IMR-90 (cell line): ENCODE results near the gene B3GAT1. TPM values are rescaled to one million over a fixed set of nuclear protein-coding genes. Genes with fewer than 3 reads are reported as not detected.

Experiments
- ATAC-seq: fragments of 200-7000 bp; cut with Tn5 transposase; 2 replicates; pipeline ENCODE4 v1.9.1; 2020; ENCODE audit warnings: low read depth, mild to moderate bottlenecking, moderate library complexity
- BruUV-seq: library from RNA; stranded (reverse); fragments of 400-500 nt; replicated peaks from 2 replicates; lab custom pipeline; 2021; lab: Mats Ljungman, UMichigan
- CTCF ChIA-PET: fragments of 300-600 bp; formaldehyde crosslinking; extraction: SDS; loops from one replicate; lab custom pipeline; 2021; ENCODE audit warnings: antibody characterized with exemption; lab: Yijun Ruan, JAX
- POLR2A ChIA-PET: fragments of 300-600 bp; sonication (Branson Sonifier 250); formaldehyde crosslinking; loops from one replicate; lab custom pipeline; 2022; ENCODE audit warnings: antibody characterized with exemption; ENCODE audit not compliant: unreplicated experiment; lab: Charles Lee
- DNase-seq: peaks from one replicate; pipeline ENCODE4 v3.0.0; 2013
- H2AFZ ChIP-seq: replicated peaks from 2 replicates; pipeline ENCODE3; 2013; ENCODE audit warnings: low read length, mild to moderate bottlenecking; ENCODE audit not compliant: poor library complexity
- H2AK5ac ChIP-seq: 2 replicates; pipeline ENCODE4 v1.6.1; 2013; ENCODE audit warnings: low read depth, low read length, inconsistent platforms
- H2AK9ac ChIP-seq: replicated peaks from 2 replicates; pipeline ENCODE3; 2013; ENCODE audit warnings: mild to moderate bottlenecking, low read depth, low read length, moderate library complexity; ENCODE audit not compliant: poor library complexity
- H2BK120ac ChIP-seq: 2 replicates; pipeline ENCODE4 v1.6.1; 2013; ENCODE audit warnings: low read depth, low read length, inconsistent platforms
- H2BK15ac ChIP-seq: 3 replicates; pipeline ENCODE4 v1.6.1; 2013; ENCODE audit warnings: low read depth, low read length, inconsistent platforms
- H2BK20ac ChIP-seq: 2 replicates; pipeline ENCODE4 v1.6.1; 2013; ENCODE audit warnings: low read depth, mild to moderate bottlenecking, inconsistent platforms, low read length, moderate library complexity
- H2BK5ac ChIP-seq: 2 replicates; pipeline ENCODE4 v1.6.1; 2013; ENCODE audit warnings: mild to moderate bottlenecking, low read depth, low read length, inconsistent platforms; ENCODE audit not compliant: poor library complexity, severe bottlenecking
- H3K14ac ChIP-seq: replicated peaks from 2 replicates; pipeline ENCODE4 v1.6.1; 2013; ENCODE audit warnings: low read depth, low read length, inconsistent platforms
- H3K18ac ChIP-seq: 2 replicates; pipeline ENCODE4 v1.6.1; 2013; ENCODE audit warnings: low read depth, low read length, control low read depth
- H3K23ac ChIP-seq: 2 replicates; pipeline ENCODE4 v1.6.1; 2013; ENCODE audit warnings: low read depth, low read length, inconsistent platforms
- H3K27ac ChIP-seq: 2 replicates; pipeline ENCODE4 v1.5.1; 2013; ENCODE audit warnings: mild to moderate bottlenecking, control low read depth, low read length; ENCODE audit not compliant: insufficient read depth
- H3K27me3 ChIP-seq: 2 replicates; pipeline ENCODE4 v1.6.1; 2013; ENCODE audit warnings: low read length; ENCODE audit not compliant: control insufficient read depth, insufficient read depth
- H3K36me3 ChIP-seq: 2 replicates; pipeline ENCODE4 v1.6.1; 2013; ENCODE audit warnings: low read length, mixed read lengths; ENCODE audit not compliant: control insufficient read depth, insufficient read depth
- H3K4ac ChIP-seq: 2 replicates; pipeline ENCODE4 v1.6.1; 2013; ENCODE audit warnings: low read depth, low read length, inconsistent platforms
- H3K4me1 ChIP-seq: 2 replicates; pipeline ENCODE4 v1.6.1; 2013; ENCODE audit warnings: low read length, mixed read lengths; ENCODE audit not compliant: control insufficient read depth, insufficient read depth
- H3K4me2 ChIP-seq: 2 replicates; pipeline ENCODE4 v1.6.1; 2013; ENCODE audit warnings: low read depth, mild to moderate bottlenecking, control low read depth, low read length, moderate library complexity
- H3K4me3 ChIP-seq: 2 replicates; pipeline ENCODE4 v1.5.1; 2013; ENCODE audit warnings: low read depth, mild to moderate bottlenecking, control low read depth, low read length, moderate library complexity; ENCODE audit not compliant: insufficient read depth
- H3K56ac ChIP-seq: 2 replicates; pipeline ENCODE4 v1.6.1; 2013; ENCODE audit warnings: low read length, inconsistent platforms; ENCODE audit not compliant: insufficient read depth; ENCODE audit errors: extremely low read depth
- H3K79me1 ChIP-seq, 2 experiments: 2 replicates each; pipeline ENCODE4 v1.6.1; 2013; ENCODE audit warnings: low read length in 2 of 2, inconsistent platforms in 1 of 2, low read depth in 1 of 2
- H3K9ac ChIP-seq: 2 replicates; pipeline ENCODE4 v1.6.1; 2013; ENCODE audit warnings: low read depth, low read length, control low read depth
- H3K9me1 ChIP-seq: 2 replicates; pipeline ENCODE4 v1.6.1; 2013; ENCODE audit warnings: low read length, inconsistent platforms; ENCODE audit not compliant: insufficient read depth
- H3K9me3 ChIP-seq: 2 replicates; pipeline ENCODE4 v1.6.1; 2013; ENCODE audit warnings: low read length; ENCODE audit not compliant: control insufficient read depth, insufficient read depth
- H4K20me1 ChIP-seq: 2 replicates; pipeline ENCODE4 v1.6.1; 2013; ENCODE audit warnings: low read length, inconsistent platforms; ENCODE audit not compliant: insufficient read depth
- H4K5ac ChIP-seq: 2 replicates; pipeline ENCODE4 v1.6.1; 2013; ENCODE audit warnings: mild to moderate bottlenecking, low read depth, low read length, control low read depth
- H4K8ac ChIP-seq, 2 experiments: 2 replicates each; pipeline ENCODE4 v1.6.1; 2013; ENCODE audit warnings: low read depth in 2 of 2, low read length in 2 of 2, control low read depth in 1 of 2, inconsistent platforms in 1 of 2
- H4K91ac ChIP-seq: 2 replicates; pipeline ENCODE4 v1.6.1; 2013; ENCODE audit warnings: low read depth, low read length, inconsistent platforms; ENCODE audit not compliant: insufficient read depth
- BHLHE40 ChIP-seq: fragments of 150-350 bp; IDR thresholded peaks from 2 replicates; pipeline ENCODE4 v1.6.1; 2016; ENCODE audit warnings: mild to moderate bottlenecking, low read depth, low read length
- CEBPB ChIP-seq: IDR thresholded peaks from 2 replicates; pipeline ENCODE4 v1.6.1; 2012; ENCODE audit warnings: low read depth, low read length, improper control_type of control experiment
- CHD1 ChIP-seq: IDR thresholded peaks from 2 replicates; pipeline ENCODE4 v1.6.1; 2012; ENCODE audit warnings: low read depth, low read length, improper control_type of control experiment
- FOS ChIP-seq: fragments of 150-350 bp; IDR thresholded peaks from 2 replicates; pipeline ENCODE4 v1.6.1; 2016; ENCODE audit warnings: low read depth, low read length
- MAFK ChIP-seq: IDR thresholded peaks from 2 replicates; pipeline ENCODE4 v1.6.1; 2012; ENCODE audit warnings: low read depth, low read length, improper control_type of control experiment
- MAZ ChIP-seq: IDR thresholded peaks from 2 replicates; pipeline ENCODE4 v1.6.1; 2012; ENCODE audit warnings: low read depth, mild to moderate bottlenecking, low read length, improper control_type of control experiment, moderate library complexity, borderline replicate concordance
- MXI1 ChIP-seq: IDR thresholded peaks from 2 replicates; pipeline ENCODE4 v1.6.1; 2012; ENCODE audit warnings: low read depth, mild to moderate bottlenecking, low read length, moderate library complexity, borderline replicate concordance
- NFE2L2 ChIP-seq: fragments of 150-350 bp; IDR thresholded peaks from 2 replicates; pipeline ENCODE4 v1.6.1; 2016; ENCODE audit warnings: low read depth, mild to moderate bottlenecking, low read length
- POLR2A ChIP-seq: IDR thresholded peaks from 2 replicates; pipeline ENCODE4 v1.6.1; 2012; ENCODE audit warnings: mild to moderate bottlenecking, low read depth, low read length
- RAD21 ChIP-seq: IDR thresholded peaks from 2 replicates; pipeline ENCODE4 v1.6.1; 2012; ENCODE audit warnings: low read length, improper control_type of control experiment
- RCOR1 ChIP-seq: IDR thresholded peaks from 2 replicates; pipeline ENCODE4 v1.6.1; 2012; ENCODE audit warnings: mild to moderate bottlenecking, low read length, improper control_type of control experiment; ENCODE audit not compliant: insufficient replicate concordance
- RFX5 ChIP-seq: IDR thresholded peaks from 2 replicates; pipeline ENCODE4 v1.8.0; 2012; ENCODE audit warnings: low read depth, mild to moderate bottlenecking, low read length, moderate library complexity
- SMC3 ChIP-seq: fragments of 150-350 bp; IDR thresholded peaks from 2 replicates; pipeline ENCODE4 v1.6.1; 2016; ENCODE audit warnings: low read depth, mild to moderate bottlenecking, antibody characterized with exemption, low read length, moderate library complexity
- WGBS, 2 experiments: methylation state at CpG; one replicate each; pipeline versions ENCODE4 v1.1.5 to v1.1.7; 2013; ENCODE audit warnings: missing lambda C conversion rate in 2 of 2; ENCODE audit not compliant: insufficient read length in 1 of 2; ENCODE audit errors: extremely low coverage in 2 of 2; 5-methylcytosine and 5-hydroxymethylcytosine counted together
- dilution Hi-C: fragments of 300-500 bp; cut with HindIII; formaldehyde crosslinking; loops from one replicate; pipeline ENCODE4 v1.14.3; 2018; ENCODE audit warnings: low sequenced_read_pairs; ENCODE audit not compliant: unreplicated experiment
- in situ Hi-C: fragments of 300-500 bp; cut with MboI; formaldehyde crosslinking; loops from 3 replicates; pipeline ENCODE4 v1.14.3; 2019; ENCODE audit warnings: low sequenced_read_pairs, inconsistent platforms, mixed read lengths
- intact Hi-C: fragments of 100-400 bp; cut with micrococcal nuclease; formaldehyde crosslinking; loops from 2 replicates; pipeline ENCODE4 v1.10.0; 2022
- polyA plus RNA-seq, 3 experiments: library from polyadenylated mRNA; depleted of rRNA; stranded (reverse); fragments of >200 nt; gene quantifications; 2 replicates each; pipeline ENCODE4 v1.2.3, GENCODE V29; 2012; ENCODE audit warnings: low replicate concordance in 1 of 3
- total RNA-seq: library from RNA; depleted of rRNA; stranded (reverse); fragments of >200 nt; gene quantifications from 2 replicates; pipeline ENCODE4 v1.2.3, GENCODE V29; 2012
- TF ChIP-seq, protein P1 (sequence below): fragments of 150-350 bp; IDR thresholded peaks from 2 replicates; pipeline ENCODE4 v1.6.1; 2017; ENCODE audit warnings: mild to moderate bottlenecking, antibody characterized with exemption, low read length, low read depth
- TF ChIP-seq, protein P2 (sequence below): conservative IDR thresholded peaks from 2 replicates; pipeline ENCODE4 v1.5.1; 2012; ENCODE audit warnings: mild to moderate bottlenecking, low read depth, low read length, improper control_type of control experiment
- TF ChIP-seq, protein P3 (sequence below): fragments of 150-350 bp; IDR thresholded peaks from 2 replicates; pipeline ENCODE4 v1.6.1; 2016; ENCODE audit warnings: low read depth, mild to moderate bottlenecking, low read length, moderate library complexity, borderline replicate concordance

Gene B3GAT1
- total and polyA plus RNA-seq, 2 of the 4 experiments (the other 2 are of a cell fraction), result not detected

DNA sequence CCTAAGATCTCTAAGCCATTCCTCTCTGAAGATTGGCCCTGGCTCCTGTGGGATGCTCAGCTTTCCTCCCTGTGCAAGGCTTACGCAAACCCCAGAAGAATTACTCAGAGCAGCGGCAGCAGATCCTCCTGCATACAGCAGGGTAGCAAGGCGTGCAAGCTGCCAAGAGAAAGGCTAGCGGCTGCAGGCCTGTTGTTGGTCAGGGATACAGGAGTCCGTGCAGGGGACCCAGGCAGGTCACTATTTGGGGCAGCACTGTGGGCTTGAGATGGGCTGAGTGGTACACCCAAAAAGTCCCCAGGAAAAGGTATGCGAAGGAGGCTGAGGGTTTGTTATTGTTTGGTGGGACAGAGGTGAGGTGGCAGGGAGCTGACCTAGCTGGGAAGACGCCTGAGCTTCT lies 78.7 kb downstream of the B3GAT1 start:
- no peaks in the 10 kb centered on the region for H3K36me3 ChIP-seq
- intact Hi-C loops, result no loop called here
- POLR2A ChIA-PET, result no interaction called here

More for the DNA sequence above, 78.7 kb downstream of the B3GAT1 start:
- CTCF ChIA-PET, result interaction anchor here (0.7 kb wide), 1 partner anchor 627 kb away, joined by 3 read pairs; no protein-coding TSS in a partner anchor
- Histone ChIP-seq H3K27me3 (peaks cover 14% of the 10 kb centered on the region), H4K5ac (no peak overlapping the region), H3K27ac (no peak overlapping the region), H3K4me1 (no peaks in the 10 kb centered on the region), H2BK20ac (no peak overlapping the region), H2BK15ac (no peak overlapping the region), H4K91ac (no peak overlapping the region), H3K4me3 (no peak overlapping the region), H2AFZ (no peak overlapping the region), H3K9me3 (no peaks in the 10 kb centered on the region; the same call in 1 of the 2 replicates), H3K4ac (no peak overlapping the region), H3K4me2 (no peak overlapping the region), H2BK120ac (no peak overlapping the region), H4K8ac (no peak overlapping the region), H3K9me1 (no peaks in the 10 kb centered on the region), H3K56ac (no peak overlapping the region), H2BK5ac (no peak overlapping the region), H3K79me1 (no peaks in the 10 kb centered on the region), H3K18ac (no peak overlapping the region), H2AK9ac (no peak overlapping the region), H2AK5ac (no peak overlapping the region), H3K23ac (no peak overlapping the region), H3K14ac (no peak overlapping the region), H4K20me1 (no peaks in the 10 kb centered on the region), H3K9ac (no peak overlapping the region)
- dilution Hi-C loops, result no loop called here
- WGBS, 2 experiments, result 51% methylated on average over 6 of the region's 7 CpGs; no CpG with 5 or more reads in 1 of the 2 experiments
- in situ Hi-C loops, result no loop called here
- DNase-seq, result no peak
- no TSS peak for BruUV-seq
- no peak for ATAC-seq
- no peak for TF ChIP-seq SMC3
- TF ChIP-seq, protein P1, sequence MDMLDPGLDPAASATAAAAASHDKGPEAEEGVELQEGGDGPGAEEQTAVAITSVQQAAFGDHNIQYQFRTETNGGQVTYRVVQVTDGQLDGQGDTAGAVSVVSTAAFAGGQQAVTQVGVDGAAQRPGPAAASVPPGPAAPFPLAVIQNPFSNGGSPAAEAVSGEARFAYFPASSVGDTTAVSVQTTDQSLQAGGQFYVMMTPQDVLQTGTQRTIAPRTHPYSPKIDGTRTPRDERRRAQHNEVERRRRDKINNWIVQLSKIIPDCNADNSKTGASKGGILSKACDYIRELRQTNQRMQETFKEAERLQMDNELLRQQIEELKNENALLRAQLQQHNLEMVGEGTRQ, result no peak
- no peak for TF ChIP-seq MXI1
- no peak for TF ChIP-seq RCOR1
- no peak for TF ChIP-seq MAZ
- TF ChIP-seq, protein P2, sequence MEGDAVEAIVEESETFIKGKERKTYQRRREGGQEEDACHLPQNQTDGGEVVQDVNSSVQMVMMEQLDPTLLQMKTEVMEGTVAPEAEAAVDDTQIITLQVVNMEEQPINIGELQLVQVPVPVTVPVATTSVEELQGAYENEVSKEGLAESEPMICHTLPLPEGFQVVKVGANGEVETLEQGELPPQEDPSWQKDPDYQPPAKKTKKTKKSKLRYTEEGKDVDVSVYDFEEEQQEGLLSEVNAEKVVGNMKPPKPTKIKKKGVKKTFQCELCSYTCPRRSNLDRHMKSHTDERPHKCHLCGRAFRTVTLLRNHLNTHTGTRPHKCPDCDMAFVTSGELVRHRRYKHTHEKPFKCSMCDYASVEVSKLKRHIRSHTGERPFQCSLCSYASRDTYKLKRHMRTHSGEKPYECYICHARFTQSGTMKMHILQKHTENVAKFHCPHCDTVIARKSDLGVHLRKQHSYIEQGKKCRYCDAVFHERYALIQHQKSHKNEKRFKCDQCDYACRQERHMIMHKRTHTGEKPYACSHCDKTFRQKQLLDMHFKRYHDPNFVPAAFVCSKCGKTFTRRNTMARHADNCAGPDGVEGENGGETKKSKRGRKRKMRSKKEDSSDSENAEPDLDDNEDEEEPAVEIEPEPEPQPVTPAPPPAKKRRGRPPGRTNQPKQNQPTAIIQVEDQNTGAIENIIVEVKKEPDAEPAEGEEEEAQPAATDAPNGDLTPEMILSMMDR, result no peak
- no peak for TF ChIP-seq POLR2A
- no peak for TF ChIP-seq RAD21
- TF ChIP-seq, protein P3, sequence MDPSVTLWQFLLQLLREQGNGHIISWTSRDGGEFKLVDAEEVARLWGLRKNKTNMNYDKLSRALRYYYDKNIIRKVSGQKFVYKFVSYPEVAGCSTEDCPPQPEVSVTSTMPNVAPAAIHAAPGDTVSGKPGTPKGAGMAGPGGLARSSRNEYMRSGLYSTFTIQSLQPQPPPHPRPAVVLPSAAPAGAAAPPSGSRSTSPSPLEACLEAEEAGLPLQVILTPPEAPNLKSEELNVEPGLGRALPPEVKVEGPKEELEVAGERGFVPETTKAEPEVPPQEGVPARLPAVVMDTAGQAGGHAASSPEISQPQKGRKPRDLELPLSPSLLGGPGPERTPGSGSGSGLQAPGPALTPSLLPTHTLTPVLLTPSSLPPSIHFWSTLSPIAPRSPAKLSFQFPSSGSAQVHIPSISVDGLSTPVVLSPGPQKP, result no peak
- TF ChIP-seq CEBPB, result no peak
- TF ChIP-seq BHLHE40, result no peak
- TF ChIP-seq MAFK, result no peak
- no peak for TF ChIP-seq RFX5
- TF ChIP-seq NFE2L2, result no peak
- TF ChIP-seq FOS, result no peak
- TF ChIP-seq CHD1, result no peak
